Measurements from ENCODE around the gene GNPTG. TPM values are rescaled to one million over a fixed set of nuclear protein-coding genes. Genes with fewer than 3 reads are reported as not detected.

GNPTG gene
- total RNA-seq, 1 donor from 2014 or later, result 49.7 TPM

DNA sequence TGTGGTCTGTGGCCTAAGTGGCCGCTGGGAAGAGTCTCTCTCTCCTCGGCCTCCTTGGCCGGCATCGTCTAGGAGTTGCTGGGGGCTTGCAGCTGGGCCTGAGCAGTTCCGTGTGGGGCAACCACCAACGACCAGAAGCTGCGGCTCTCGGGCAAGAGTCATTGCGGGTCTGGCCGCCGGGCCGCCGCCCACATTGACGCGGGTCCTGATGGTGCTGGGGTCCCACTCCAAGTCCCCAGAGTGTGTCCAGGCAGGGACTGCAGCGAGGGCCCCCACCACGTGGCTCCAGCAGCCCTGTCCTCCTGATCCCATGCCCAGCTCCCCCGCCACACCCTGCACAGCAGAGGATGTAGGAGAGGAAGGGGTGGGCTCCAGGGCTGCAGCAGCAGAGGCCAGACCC lies 31.8 kb downstream of the GNPTG start:
- Mint-ChIP-seq H3K4me3 (ENCODE audit: low read depth) (no peak overlapping the region), H3K36me3 (ENCODE audit: insufficient read depth) (peaks cover 5% of the 10 kb centered on the region), H3K9me3 (ENCODE audit: low read depth) (no peaks in the 10 kb centered on the region), H3K27me3 (peaks cover 3% of the 10 kb centered on the region), H3K27ac (no peak overlapping the region), H3K4me1 (ENCODE audit: low read depth) (peaks cover 7% of the 10 kb centered on the region)
- DNase-seq (ENCODE audit: low spot score, unreplicated experiment), result no peak
- TF ChIP-seq, protein P1, sequence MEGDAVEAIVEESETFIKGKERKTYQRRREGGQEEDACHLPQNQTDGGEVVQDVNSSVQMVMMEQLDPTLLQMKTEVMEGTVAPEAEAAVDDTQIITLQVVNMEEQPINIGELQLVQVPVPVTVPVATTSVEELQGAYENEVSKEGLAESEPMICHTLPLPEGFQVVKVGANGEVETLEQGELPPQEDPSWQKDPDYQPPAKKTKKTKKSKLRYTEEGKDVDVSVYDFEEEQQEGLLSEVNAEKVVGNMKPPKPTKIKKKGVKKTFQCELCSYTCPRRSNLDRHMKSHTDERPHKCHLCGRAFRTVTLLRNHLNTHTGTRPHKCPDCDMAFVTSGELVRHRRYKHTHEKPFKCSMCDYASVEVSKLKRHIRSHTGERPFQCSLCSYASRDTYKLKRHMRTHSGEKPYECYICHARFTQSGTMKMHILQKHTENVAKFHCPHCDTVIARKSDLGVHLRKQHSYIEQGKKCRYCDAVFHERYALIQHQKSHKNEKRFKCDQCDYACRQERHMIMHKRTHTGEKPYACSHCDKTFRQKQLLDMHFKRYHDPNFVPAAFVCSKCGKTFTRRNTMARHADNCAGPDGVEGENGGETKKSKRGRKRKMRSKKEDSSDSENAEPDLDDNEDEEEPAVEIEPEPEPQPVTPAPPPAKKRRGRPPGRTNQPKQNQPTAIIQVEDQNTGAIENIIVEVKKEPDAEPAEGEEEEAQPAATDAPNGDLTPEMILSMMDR (IDR thresholded peaks at IDR 0.05; ENCODE audit: unreplicated experiment), result no peak

DNA sequence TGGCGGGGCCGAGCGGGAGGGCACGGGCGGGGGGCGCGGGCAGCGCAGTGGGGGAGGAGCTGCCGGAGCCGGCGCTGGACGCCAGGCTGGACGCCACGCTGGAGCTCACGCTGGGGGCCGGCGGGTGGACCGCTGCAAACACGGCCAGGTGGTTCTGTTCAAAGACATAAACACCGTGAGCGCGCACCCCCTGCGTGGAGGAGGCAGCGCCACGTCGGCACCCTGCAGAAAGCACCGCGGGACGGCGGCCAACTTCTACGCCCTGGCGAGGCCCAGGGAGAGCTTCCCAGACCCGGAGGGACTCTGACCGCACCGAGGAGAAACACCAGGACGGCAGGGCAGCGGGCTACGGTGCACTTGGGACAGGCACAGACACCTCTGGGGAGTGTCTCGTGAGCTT lies 33.5 kb downstream of the GNPTG start:
- H3K27ac Mint-ChIP-seq, result no peak overlapping the region
- peaks cover 5% of the 10 kb centered on the region for H3K36me3 Mint-ChIP-seq (ENCODE audit: insufficient read depth)
- peaks cover under 1% of the 10 kb centered on the region for H3K4me1 Mint-ChIP-seq (ENCODE audit: low read depth)
- H3K4me3 Mint-ChIP-seq (ENCODE audit: low read depth), result no peak overlapping the region
- DNase-seq (ENCODE audit: low spot score, unreplicated experiment), result no peak
- no peaks in the 10 kb centered on the region for H3K9me3 Mint-ChIP-seq (ENCODE audit: low read depth)
- TF ChIP-seq, protein P1 (IDR thresholded peaks at IDR 0.05; ENCODE audit: unreplicated experiment), result no peak
- no peaks in the 10 kb centered on the region for H3K27me3 Mint-ChIP-seq

DNA sequence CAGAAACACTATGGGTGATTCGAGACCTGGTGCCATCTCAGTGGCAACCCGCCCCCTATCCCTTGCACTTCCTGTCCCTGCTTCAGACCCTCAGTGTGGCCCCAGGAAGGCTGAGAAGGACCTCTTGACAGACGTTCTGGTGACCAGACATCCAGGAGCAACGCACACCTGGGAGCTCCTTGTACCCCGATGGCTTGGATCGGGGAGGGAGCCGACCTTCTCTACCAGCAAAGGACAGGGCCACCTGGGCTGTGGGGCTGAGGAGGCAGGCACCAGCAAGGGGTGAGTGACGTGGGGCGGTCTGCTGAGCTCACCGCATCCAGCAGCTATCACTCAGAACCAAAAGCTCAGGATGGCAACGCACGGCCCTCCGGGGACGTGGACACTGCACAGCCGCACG lies 35.6 kb downstream of the GNPTG start:
- H3K27ac Mint-ChIP-seq, result no peak overlapping the region
- no peaks in the 10 kb centered on the region for H3K4me1 Mint-ChIP-seq (ENCODE audit: low read depth)
- peaks cover 4% of the 10 kb centered on the region for H3K36me3 Mint-ChIP-seq (ENCODE audit: insufficient read depth)
- H3K27me3 Mint-ChIP-seq, result no peaks in the 10 kb centered on the region
- TF ChIP-seq, protein P1 (IDR thresholded peaks at IDR 0.05; ENCODE audit: unreplicated experiment), result no peak
- no peak overlapping the region for H3K4me3 Mint-ChIP-seq (ENCODE audit: low read depth)
- DNase-seq (ENCODE audit: low spot score, unreplicated experiment), result no peak
- no peaks in the 10 kb centered on the region for H3K9me3 Mint-ChIP-seq (ENCODE audit: low read depth)

DNA sequence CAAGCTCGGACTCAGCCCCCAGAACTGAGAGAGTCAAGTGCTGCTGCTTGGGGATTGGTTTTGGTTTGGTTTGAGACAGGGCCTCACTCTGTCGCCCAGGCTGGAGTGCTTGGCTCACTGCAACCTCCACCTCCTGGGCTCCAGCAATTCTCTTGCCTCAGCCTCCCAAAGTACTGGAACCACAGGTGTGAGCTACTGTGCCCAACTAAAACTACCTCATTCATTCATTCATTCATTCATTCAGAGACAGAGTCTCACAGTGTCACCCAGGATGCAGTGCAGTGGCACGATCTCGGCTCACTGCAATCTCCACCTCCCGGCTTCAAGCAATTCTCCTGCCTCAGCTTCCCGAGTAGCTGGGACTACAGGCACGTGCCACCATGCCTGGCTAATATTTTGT lies 38.0 kb downstream of the GNPTG start:
- DNase-seq (ENCODE audit: low spot score, unreplicated experiment), result no peak
- Mint-ChIP-seq H3K4me1 (ENCODE audit: low read depth) (no peaks in the 10 kb centered on the region), H3K36me3 (ENCODE audit: insufficient read depth) (peaks cover 8% of the 10 kb centered on the region), H3K27ac (no peak overlapping the region), H3K4me3 (ENCODE audit: low read depth) (no peak overlapping the region), H3K27me3 (no peaks in the 10 kb centered on the region), H3K9me3 (ENCODE audit: low read depth) (no peaks in the 10 kb centered on the region)
- TF ChIP-seq, protein P1 (IDR thresholded peaks at IDR 0.05; ENCODE audit: unreplicated experiment), result no peak

DNA sequence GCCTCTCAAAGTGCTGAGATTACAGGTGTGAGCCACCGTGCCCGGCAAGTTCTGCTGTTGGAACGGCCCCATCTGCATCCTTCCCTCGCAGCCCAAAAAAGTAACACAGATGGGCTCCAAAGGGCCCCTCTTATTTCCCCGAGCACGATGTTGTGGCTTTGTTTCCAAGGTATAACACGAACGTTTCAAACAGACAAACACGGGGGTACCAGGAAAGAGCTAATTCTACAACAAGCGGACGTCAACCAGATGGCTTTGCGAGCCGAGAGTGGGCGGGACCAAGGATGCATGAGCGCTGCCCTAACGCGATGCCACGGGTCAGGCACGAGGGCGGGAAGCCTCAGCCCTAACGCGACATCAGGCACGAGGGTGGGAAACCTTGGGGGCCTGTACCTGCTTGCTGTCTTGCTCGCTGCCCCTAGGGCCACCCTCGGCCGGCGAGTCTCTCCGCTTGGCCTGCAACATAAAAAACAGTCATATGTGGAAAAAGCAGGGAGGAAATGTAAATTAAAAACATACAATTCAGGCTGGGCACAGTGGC lies 38.6 kb downstream of the GNPTG start:
- DNase-seq (ENCODE audit: low spot score, unreplicated experiment), result no peak
- H3K36me3 Mint-ChIP-seq (ENCODE audit: insufficient read depth), result peaks cover 5% of the 10 kb centered on the region
- TF ChIP-seq, protein P1 (IDR thresholded peaks at IDR 0.05; ENCODE audit: unreplicated experiment), result no peak
- no peak overlapping the region for H3K4me3 Mint-ChIP-seq (ENCODE audit: low read depth)
- no peaks in the 10 kb centered on the region for H3K9me3 Mint-ChIP-seq (ENCODE audit: low read depth)
- no peaks in the 10 kb centered on the region for H3K4me1 Mint-ChIP-seq (ENCODE audit: low read depth)
- no peak overlapping the region for H3K27ac Mint-ChIP-seq
- no peaks in the 10 kb centered on the region for H3K27me3 Mint-ChIP-seq
